Stimulated activated CD4-positive, alpha-beta T cell treated with anti-CD3 and anti-CD28 coated beads, Interleukin-2, amount 100 ng/mL, for 24 hours (primary cell): Measurements from ENCODE around the gene STK16.
"Not testable (repeated sequence)": the region's sequence is repeated elsewhere in the genome, so short reads cannot be mapped to it uniquely, and the experiment has no call there.

Experiments
- DNase-seq, 2 donors: peaks; one replicate each; pipeline ENCODE4 v3.0.0-alpha.2; 2020

Gene STK16

DNA sequence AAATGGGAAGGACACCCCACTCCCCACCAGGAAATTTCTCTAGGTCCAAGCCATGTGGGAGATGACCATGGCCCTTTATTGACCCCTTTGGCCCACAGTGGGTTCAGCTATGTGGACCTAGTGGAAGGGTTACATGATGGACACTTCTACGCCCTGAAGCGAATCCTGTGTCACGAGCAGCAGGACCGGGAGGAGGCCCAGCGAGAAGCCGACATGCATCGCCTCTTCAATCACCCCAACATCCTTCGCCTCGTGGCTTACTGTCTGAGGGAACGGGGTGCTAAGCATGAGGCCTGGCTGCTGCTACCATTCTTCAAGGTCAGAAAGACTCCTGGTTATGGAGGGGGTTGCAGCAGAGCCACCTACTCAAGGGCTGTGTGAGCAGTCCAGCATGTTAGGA lies 1.3 kb downstream of the STK16 start:
- DNase-seq, result no peak

DNA sequence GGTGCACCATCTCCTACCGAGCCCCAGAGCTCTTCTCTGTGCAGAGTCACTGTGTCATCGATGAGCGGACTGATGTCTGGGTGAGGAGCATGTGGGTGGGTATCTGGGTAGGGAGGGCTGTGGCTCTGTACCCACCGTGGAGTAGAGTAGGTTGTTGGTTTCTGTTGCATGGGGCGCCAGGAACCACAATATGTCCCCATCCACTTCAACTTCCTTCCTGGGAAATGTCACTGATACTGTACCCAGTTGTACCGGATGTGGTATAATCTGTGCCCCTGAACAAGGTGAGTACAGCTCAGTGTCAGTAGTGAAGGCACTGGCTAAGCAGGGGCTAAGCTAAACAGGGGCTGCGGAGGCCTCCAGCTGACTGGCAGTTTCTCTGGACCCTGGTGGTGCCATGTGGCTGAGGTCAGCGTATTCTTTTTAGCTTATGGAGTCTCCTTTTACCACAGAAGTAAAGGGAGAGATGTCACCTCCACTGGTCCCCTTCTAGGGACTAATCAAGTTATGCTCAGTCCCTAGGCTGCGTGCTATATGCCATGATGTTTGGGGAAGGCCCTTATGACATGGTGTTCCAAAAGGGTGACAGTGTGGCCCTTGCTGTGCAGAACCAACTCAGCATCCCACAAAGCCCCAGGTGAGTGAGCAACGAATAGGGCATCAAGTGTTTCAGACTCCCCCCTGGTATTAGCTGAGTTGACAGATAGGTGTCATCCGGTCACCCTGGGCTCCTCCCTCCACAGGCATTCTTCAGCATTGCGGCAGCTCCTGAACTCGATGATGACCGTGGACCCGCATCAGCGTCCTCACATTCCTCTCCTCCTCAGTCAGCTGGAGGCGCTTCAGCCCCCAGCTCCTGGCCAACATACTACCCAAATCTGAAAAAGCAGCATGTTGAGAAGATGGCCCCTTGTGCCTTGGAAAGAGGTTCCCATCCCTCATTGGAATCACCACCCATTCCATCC lies 2.7 kb downstream of the STK16 start:
- DNase-seq, result peak; percentile 61 to 63

DNA sequence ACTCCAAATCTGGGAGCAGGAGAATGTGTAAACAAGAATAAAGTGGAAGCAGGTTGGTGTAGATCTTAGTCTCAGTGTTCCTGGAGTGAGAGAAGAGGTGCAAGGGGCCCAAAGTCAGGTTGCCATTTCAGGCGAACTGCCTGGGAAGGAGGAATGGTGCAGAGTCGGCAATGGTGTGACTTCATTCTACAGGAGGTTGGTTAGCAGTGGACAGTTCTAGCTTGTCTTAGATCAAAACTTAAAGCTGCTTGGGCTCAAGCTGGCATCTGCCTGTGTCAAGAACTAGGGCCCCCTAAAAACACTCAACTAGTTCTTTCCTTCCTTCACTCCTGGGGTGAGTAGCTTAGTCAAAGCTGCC lies 3.5 kb downstream of the STK16 start:
- DNase-seq, result no peak

DNA sequence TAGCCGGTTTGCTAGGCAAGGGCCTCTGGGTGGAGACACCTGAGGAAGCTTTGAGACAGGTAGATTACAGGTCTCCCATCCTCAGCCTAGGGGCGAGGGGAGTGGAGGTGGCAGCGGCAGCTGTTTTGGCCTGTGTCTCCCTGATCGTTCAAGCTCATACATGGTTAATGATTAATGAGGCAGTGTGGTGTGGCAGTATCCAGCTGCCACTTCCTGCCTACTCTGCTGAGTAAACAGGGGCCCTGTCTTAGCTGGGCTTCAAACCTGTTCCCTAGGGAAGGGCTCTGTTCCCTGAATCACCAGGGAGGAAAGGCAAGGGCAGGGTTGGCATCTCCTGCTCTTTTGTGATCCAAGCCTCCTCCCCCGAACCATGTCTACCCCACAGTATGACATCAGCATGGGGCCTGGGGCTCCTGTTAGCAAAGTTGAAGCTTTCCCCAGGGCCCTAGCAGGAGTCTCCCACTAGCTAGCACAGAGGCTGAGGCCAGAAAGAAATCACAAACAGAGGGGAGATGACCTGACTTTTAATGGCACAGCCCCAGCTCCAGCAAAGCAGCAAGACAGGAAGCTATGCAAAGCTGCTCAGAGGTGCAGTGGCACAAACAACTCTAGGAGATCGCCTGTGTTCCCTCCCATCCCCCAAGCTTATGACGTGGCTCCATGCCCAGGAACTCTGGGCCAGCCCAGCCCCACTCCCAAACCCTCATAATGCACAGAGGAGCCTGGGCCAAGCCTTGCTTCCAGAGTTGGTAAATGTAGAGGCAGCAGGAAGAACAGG lies 4.1 kb downstream of the STK16 start:
- peak; percentile 37 to 50 for DNase-seq

DNA sequence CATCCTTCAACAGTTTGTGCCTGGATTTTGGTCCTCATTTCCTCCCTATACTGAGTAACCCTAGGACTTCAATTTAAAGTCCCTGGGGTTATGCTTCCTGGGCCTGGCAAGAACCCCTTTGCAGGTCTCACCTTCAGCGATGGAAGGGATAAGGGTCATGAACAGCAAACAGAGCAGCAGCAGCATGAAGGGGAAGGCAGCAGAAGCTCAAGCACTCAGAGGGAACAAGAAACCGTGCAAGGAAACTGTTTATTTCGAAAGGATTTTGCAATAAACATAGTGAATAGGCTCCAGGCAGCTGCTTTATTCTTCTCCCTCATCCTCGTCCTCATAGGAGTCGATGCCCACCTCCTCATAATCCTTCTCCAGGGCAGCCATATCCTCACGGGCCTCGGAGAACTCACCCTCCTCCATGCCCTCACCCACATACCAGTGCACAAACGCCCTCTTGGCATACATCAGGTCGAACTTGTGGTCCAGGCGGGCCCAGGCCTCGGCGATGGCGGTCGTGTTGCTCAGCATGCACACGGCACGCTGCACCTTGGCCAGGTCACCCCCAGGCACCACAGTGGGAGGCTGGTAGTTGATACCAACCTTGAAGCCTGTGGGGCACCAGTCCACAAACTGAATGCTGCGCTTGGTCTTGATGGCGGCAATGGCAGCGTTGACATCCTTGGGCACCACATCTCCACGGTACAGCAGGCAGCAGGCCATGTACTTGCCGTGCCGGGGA lies 4.9 kb downstream of the STK16 start:
- no peak for DNase-seq

DNA sequence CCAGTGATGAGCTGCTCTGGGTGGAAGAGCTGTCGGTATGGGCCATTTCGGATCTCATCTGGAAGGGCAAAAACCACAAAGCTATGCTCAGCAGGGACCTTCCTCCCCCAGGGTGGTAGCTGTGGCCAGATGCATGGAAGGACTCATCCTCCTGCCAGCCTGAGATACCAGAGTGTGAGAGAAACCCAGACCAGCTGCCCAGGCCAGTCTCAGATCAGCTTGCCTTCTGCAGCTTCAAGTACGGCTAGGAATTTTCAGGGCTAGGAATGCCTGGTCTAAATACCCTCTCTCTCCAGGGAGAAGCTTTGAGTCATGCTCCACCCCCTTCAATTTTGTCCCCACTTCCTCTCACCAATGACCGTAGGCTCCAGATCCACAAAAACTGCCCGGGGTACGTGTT lies 6.4 kb downstream of the STK16 start:
- DNase-seq, result no peak

DNA sequence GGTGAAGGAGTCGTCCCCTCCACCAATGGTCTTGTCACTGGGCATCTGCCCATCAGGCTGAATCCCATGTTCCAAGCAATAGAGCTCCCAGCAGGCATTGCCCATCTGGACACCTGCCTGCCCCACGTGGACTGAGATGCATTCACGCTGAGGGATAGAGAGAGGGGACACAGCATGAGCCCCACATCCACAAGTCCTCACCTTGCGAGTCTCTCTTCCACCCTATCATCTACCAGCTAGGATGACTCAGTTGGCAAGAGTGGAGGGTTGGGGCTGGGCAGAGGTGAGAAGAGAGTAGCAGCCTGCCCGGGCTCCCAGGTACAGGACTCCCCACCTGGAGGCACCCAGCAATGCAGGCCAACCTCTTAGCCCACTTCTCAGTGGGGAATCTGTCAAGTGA lies 6.8 kb downstream of the STK16 start:
- peak; percentile 41 to 42 for DNase-seq

DNA sequence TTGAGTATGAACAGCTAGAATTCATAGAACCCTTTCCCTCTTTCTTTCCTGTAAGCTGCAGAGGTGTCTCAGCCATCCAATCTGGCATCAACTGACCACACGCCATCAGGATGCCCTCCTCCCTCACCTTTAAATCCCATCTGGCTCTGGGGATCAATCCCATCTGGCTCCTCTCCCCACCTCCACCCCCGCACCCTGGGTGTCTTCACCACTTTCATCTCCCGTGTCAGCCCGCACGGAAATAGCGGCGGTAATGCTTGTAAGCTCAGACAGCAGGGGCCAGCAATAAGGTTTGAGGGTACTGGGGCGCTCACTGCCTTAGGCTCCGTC lies 7.3 kb downstream of the STK16 start:
- peak in 1 of 2 donors; percentile 56 for DNase-seq

DNA sequence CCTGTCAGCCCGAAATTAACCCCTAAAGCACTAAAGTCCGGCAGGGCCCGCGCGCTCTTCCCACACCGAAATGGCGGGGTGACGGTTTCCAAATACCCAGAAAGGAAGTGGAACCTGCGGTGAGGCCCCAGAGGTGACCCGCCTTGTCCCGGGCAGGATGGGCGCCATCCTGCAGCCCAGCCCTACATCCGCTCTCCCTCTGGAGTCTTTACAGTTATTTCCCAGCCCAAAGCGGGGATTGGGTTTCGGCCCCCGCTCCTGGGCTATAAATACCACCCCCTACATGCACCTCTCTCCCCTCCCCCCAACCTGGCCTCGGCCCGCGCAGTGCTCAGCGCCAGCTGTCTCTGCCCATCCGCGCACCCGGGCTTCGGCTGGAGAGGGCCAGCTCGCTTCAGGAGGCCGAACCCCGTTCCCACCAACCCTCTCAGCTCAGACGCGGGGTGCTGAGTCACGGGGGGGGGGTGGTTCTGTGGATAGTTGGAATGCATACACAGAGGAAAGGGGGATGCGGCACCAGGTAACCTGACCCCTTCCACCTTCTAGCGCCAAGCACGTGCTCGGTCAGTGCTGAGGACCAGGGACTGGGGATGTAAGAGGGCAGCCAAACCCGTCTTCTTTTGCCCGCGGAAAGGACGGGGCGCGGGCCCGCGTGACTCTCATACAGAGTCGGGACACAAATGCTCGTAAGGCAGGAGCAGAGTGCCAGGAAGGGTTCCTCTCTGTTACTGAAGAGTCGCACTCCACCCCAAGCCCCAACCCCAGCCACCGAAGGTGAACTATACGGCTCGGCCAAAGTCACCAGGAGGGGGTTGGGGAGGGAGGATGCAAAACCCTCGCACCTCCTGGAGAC lies 7.8 kb downstream of the STK16 start, which contains the start of gene TUBA4B:
TUBA4B (plus strand) TSS at position 344 of the 853 bp plus-strand sequence; CDS start at position 509, 165 bp downstream.
- peak; percentile 51 to 68 for DNase-seq

DNA sequence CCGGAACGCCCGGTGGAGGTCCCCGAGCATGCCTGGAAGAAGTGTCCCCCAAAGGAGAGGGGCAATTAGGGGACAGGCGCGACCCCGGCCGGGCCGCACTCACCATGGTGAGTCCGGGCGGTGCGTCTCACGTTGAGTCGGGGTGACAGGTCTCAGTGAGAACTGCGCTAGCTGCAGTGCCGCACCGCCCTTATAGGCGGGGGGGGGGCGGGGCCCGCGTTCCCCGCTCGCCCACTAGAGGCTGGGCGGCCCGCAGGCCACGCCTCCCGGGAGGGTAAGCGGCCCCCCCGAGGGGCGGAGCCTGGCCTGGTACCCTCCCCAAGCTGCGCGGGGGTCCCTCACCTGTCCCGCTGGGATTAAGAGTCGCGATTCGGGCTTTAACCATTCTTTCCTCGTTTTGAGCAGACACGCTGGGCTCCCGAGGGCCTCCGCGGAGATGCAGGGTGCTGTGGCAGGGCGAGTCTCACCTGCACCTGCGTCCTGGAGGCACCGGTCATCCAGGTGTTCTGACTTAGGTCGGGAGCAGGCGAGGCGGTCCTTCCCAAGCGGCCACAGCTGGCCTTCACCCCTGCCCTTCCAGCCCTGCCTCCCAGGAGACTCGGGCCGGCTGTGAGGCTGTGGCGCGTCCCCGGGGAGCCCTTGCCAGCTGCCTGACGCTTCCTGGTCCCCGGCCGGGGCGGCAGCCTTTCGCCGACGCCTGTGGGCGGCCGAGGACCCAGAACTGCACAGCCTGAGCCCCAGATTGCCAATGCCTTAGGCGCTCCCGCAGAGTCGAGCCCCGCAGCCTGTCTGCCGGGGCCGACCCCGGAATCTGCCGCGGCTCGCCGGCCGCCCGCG lies 8.7 kb downstream of the STK16 start, which contains the start of gene TUBA4A:
TUBA4A (minus strand) TSS at position 166 of the 837 bp plus-strand sequence; CDS start at position 106, 60 bp downstream.
- DNase-seq, result peak; percentile 91 to 92

DNA sequence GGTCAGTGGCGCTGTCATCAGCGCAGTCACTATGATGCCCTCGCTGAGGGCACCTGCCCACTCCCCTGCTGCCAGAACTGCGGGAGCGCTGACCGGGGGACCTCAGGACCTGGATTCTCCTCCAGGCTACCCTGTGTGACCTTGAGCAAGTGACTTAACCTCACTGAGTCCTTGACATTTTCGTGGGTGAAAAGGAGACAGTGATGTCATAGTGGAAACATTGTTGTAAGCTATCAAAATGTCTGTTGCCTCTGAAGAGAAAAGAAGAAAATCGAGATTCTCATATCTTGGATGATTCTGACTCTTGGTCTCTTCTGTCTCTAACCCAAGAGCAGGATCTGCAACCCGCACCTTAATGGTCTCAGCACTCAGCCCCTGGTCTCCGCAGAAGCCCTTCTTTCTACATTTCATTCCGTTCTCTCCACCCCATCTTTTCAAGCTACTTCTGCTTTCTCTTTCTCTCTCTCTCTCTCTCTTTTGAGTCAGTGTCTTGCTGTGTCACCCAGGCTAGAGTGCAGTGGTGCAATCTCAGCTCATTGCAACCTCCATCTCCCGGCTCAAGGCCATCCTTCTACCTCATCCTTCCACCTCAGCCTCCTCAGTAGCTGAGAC lies 9.4 kb downstream of the STK16 start:
- peak; percentile 26 to 49 for DNase-seq

DNA sequence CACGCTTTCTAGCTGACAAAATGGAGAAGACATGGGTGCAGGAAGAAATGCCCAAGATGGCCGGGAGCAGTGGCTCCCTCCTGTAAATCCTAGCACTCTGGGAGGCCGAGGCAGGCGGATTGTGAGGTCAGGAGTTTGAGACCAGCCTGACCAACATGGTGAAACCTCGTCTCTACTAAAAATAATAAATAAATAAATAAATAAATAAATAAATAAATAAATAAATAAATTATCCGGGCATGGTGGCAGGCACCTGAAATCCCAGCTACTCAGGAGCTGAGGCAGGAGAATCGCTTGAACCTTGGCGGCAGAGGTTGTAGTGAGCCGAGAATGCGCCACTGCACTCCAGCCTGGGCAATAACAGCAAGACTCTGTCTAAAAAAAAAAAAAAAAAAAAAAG lies 13.7 kb downstream of the STK16 start:
- not testable (repeated sequence) for DNase-seq

DNA sequence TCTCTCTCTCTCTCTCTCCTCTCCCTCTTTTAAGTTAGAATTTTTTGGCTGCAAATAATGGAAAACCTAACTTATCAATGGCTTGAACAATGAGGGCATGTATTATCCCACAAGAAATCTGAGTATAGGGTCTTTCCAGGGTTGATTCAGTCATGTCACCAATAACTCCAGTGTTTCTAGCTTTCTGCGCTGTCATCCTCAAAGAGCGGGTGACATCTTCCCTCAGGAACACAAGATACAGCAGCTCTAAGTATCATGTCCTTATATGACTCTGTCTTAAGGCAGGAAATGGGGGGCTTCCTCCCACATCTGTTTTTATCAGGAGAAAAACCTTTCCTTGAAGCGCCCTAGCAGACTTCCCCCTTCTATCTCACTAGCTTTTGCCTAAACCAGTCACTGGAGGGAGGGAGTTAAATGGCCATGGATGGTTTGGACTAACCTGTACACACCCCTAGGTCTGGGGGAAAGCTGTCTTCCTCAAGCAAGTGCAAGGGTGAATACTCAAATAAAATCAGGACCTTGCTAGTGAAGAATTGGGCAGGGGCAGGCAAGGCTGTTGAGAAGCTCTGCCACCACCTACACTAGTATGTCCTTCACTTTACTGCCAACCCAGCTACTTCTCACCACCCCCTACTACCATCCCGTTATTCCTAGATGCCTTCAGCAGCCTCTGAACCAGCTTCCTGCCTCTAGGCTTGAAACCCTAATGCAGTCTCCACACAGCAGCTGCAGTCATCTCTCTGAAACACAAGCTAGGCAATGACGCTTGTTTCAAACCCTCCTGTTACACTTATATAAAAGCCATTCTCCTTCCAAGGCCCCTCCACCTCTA lies 16.0 kb downstream of the STK16 start:
- no peak for DNase-seq

DNA sequence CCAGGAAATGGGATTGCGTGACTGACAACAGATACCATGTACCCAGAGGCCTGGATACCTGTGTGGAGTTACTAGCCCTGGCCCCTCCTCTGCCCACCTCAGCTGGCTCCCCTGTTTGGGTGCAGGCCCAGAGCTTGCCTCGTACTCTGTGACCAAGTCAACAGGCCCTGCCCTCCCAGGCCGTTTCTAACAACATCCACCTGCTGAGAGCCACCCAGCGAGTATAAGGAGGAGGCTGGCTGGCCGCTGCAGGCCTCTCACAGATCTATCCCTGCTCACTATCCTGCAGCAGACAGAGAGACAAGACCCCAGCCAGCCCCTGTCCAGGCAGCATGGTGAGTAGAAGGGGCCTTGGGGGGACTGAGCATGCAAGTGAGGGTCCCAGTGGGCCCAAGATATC lies 21.0 kb downstream of the STK16 start:
- DNase-seq, result no peak

DNA sequence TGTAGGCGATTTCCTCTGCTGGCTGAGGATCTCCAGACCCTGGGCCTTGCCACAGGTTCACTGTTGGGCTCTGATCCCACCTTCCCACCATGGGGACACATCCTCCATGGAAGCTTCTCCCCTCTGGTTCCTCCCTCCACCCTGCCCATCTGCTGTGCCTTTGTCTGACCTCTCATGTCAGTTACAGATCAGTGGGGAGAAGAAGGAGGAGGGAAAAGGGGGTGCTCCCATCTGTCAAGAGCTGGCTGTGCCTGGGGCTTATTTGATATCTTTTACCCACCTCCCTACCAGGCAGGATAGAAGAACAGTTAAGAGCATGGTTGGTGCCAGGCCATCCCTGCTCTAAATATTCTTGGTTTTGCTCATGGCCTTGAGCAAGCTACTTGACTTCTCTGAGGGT lies 21.6 kb downstream of the STK16 start:
- no peak for DNase-seq

DNA sequence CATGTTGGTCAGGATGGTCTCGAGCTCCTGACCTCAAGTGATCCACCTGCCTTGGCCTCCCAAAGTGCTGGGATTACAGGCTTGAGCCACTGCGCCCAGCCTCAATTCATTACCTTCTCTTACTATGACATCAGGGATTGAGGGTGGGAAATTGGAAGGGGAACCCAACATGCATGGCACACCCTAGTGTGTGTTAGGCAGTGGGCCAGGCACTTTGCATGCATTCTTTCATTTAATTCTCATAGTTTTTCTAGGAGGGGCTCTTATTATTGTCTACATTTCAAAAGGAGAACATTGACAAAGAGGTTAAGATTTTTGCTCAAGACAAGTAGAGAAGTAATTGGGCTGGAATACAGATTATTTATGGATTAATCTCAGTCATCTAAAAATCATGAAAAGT lies 23.0 kb downstream of the STK16 start:
- DNase-seq, result no peak

DNA sequence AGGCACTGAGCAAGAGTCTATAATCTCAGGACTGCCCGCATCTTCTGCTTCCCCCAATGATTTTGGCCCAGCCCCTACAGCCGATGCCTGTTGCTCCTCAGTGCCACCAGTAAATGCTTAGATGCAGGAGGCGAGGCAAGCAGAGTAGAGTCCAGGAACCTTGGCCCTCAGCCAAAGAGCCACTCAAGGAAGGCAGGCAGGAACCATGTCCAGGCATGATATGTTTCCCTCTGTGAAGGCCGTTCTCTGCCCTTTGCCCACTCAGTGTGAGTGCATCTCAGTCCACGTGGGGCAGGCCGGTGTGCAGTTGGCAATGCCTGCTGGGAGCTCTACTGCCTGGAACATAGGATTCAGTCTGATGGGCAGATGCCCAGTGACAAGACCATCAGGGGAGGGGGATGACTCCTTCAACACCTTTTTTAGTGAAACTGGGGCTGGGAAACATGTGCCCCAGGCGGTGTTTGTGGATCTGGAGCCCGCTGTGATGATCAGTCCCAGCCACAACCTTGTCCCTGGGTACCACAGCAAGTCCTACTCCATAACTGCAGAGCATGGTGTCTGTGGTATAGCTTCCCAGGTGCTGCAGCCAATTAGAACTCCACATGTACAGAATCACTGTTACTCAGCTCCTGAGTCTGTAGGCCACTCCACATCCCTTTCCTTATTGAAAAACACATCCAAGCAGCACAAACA lies 24.2 kb downstream of the STK16 start:
- DNase-seq, result no peak

DNA sequence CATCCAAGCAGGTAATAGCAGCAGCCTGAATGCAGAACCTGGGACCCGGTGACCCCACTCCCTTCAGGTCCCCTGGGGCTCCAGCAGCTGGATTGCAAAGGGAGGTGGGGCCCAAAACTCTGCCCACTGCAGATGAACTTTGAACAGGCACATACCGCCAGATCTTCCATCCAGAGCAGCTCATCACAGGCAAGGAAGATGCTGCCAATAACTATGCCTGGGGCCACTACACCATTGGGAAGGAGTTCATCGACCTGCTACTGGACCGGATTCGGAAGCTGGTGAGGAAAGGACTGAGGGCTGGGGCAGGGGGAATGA lies 24.7 kb downstream of the STK16 start:
- DNase-seq, result no peak

DNA sequence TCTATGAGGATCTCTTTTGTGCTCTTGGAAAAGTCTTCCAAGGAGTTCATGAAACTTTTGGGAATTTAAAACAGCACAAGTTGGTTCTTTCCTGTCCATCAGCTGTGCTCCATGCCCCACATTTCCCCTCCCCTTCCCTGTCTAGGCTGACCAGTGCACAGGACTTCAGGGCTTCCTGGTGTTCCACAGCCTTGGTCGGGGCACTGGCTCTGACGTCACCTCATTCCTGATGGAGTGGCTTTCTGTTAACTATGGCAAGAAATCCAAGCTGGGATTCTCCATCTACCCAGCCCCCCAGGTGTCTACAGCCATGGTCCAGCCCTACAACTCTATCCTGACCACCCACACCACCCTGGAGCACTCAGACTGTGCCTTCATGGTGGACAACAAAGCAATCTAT lies 25.7 kb downstream of the STK16 start:
- no peak for DNase-seq
